Brain microvascular endothelial cell (primary cell): Measurements from ENCODE around the gene CA6.
"Not testable (repeated sequence)": the region's sequence is repeated elsewhere in the genome, so short reads cannot be mapped to it uniquely, and the experiment has no call there.

Experiments
- DNase-seq: peaks from one replicate; pipeline ENCODE4 v3.0.0-alpha.2; 2020
- H3K27ac ChIP-seq: fragments of 250-450 bp; sonication (Bioruptor Pico); 2 replicates; pipeline ENCODE4 v1.5.1; 2020; ENCODE audit warnings: mild to moderate bottlenecking, moderate library complexity
- H3K27me3 ChIP-seq: fragments of 250-450 bp; sonication (Bioruptor Pico); replicated peaks from 2 replicates; pipeline ENCODE4 v1.5.1; 2020; ENCODE audit warnings: mild to moderate bottlenecking
- H3K36me3 ChIP-seq: fragments of 250-450 bp; sonication (Bioruptor Pico); replicated peaks from 2 replicates; pipeline ENCODE4 v1.5.1; 2020; ENCODE audit warnings: mild to moderate bottlenecking
- H3K4me3 ChIP-seq: 2 replicates; pipeline ENCODE4 v1.5.1; 2011; ENCODE audit warnings: low read depth, mild to moderate bottlenecking, control low read depth, low read length, moderate library complexity
- in situ Hi-C: cut with HindIII; loops from 2 replicates; pipeline ENCODE4 v1.10.0; 2017; ENCODE audit warnings: low sequenced_read_pairs, low pct_ligation_motif_present
- TF ChIP-seq, protein P1 (sequence below): IDR thresholded peaks from 2 replicates; pipeline ENCODE4 v1.5.1; 2011; ENCODE audit warnings: low read depth, mild to moderate bottlenecking, moderate library complexity, low read length, control low read depth, inconsistent platforms; ENCODE audit errors: missing control alignments

Gene CA6

DNA sequence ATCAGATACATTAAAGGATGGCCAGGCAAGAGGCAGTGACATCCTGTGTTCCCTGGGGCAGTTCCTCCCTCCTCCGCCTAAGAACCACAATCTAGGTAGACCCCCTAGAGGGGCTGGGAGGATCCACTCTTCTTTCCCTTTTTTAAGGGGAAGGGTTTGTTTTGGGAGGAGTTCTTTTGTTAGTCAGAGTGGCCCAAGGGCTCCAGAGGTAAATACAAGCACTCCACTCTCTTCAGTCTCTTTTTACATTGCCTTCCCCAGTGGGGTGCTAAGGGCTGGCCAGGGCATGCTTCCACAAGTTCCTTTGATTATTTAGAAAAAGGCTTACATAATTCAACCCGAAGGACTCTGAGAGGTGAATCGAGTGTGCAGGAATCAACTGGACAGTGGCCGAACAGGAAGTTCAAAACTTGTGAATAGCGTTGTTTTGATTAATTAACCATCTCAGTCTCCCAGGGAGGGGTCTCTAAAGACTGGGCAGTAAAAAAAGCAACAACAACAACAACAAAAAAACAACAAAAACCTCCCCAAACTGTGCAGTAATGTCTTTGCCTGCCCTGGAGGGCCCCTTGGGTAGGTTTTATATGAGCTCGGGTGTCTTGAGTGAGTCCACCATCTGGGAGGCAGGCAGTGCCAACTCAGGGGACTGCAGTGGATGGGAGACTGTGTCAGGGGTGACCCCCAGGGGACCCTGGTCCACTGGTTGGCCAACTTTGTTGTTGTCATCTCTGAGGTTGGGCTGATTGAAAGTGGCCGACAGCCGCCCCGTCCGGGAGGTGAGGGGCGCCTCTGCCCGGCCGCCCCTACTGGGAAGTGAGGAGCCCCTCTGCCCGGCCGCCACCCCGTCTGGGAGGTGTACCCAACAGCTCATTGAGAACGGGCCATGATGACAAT, 34.0 kb upstream of the CA6 start:
- H3K36me3 ChIP-seq, result no peaks in the 10 kb centered on the region
- H3K27me3 ChIP-seq, result no peaks in the 10 kb centered on the region
- no peak overlapping the region for H3K4me3 ChIP-seq
- TF ChIP-seq, protein P1, sequence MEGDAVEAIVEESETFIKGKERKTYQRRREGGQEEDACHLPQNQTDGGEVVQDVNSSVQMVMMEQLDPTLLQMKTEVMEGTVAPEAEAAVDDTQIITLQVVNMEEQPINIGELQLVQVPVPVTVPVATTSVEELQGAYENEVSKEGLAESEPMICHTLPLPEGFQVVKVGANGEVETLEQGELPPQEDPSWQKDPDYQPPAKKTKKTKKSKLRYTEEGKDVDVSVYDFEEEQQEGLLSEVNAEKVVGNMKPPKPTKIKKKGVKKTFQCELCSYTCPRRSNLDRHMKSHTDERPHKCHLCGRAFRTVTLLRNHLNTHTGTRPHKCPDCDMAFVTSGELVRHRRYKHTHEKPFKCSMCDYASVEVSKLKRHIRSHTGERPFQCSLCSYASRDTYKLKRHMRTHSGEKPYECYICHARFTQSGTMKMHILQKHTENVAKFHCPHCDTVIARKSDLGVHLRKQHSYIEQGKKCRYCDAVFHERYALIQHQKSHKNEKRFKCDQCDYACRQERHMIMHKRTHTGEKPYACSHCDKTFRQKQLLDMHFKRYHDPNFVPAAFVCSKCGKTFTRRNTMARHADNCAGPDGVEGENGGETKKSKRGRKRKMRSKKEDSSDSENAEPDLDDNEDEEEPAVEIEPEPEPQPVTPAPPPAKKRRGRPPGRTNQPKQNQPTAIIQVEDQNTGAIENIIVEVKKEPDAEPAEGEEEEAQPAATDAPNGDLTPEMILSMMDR, result no peak
- in situ Hi-C loops, result no loop called here
- no peak for DNase-seq
- H3K27ac ChIP-seq, result no peak overlapping the region

DNA sequence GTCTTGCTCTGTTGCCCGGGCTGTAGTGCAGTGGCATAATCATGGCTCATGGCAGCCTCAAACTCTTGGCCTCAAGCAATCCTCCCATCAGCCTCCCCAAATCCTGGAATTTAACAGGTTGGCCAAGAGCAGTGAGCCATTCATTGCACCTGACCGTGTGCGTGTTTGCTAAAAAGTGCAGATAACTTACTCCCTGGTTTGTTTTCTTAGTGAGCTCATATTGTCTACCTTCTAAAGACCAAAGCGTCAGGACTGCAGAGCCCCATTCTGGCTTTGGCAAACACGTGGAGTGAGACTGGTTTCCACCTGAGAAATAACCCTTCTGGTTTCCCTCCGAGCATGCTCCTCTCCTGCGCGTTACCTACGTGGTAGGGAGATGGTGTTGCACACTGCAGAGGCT, 32.2 kb upstream of the CA6 start:
- no peaks in the 10 kb centered on the region for H3K36me3 ChIP-seq
- H3K27me3 ChIP-seq, result no peaks in the 10 kb centered on the region
- no peak overlapping the region for H3K27ac ChIP-seq
- TF ChIP-seq, protein P1, result no peak
- no peak overlapping the region for H3K4me3 ChIP-seq
- in situ Hi-C loops, result no loop called here
- no peak for DNase-seq

GRCh38 chr1:8914466-8914865, 31.2 kb upstream of the CA6 start:
- TF ChIP-seq, protein P1, result no peak
- Histone ChIP-seq H3K27ac (no peak overlapping the region), H3K27me3 (no peaks in the 10 kb centered on the region), H3K36me3 (no peaks in the 10 kb centered on the region), H3K4me3 (no peak overlapping the region)
- no peak for DNase-seq
- in situ Hi-C loops, result no loop called here

DNA sequence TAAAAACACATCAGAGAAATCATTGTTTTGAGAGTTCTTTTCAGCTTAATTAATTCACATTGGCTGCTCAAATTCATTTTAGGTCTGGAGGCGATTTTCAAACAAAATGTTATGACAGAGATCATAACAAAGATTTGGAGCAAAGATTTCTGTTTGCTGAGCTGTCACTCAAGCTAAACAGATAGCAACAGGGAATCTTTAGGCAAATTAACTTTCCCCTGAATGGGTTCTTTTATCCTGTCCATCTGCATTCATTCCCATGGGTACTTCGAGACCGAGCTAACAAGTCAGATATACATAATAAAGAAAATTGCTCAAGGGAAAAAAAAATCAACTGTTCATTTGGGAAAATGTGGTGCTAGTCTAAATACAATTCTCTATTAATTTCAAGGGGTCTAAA, 30.2 kb upstream of the CA6 start:
- in situ Hi-C loops, result no loop called here
- TF ChIP-seq, protein P1, result no peak
- Histone ChIP-seq H3K27ac (no peak overlapping the region), H3K36me3 (no peaks in the 10 kb centered on the region), H3K27me3 (no peaks in the 10 kb centered on the region), H3K4me3 (no peak overlapping the region)
- DNase-seq, result no peak

- in situ Hi-C loops, H3K4me3 ChIP-seq, H3K36me3 ChIP-seq, DNase-seq, H3K27ac ChIP-seq, H3K27me3 ChIP-seq: not testable (repeated sequence)
Measured at GRCh38 chr1:8917536-8917935, 28.1 kb upstream of the CA6 start.

GRCh38 chr1:8922962-8923361, 22.7 kb upstream of the CA6 start:
- Histone ChIP-seq H3K4me3 (no peak overlapping the region), H3K27me3 (peaks cover 4% of the 10 kb centered on the region), H3K27ac (no peak overlapping the region), H3K36me3 (no peaks in the 10 kb centered on the region)
- DNase-seq, result no peak
- TF ChIP-seq, protein P1, result no peak
- in situ Hi-C loops, result no loop called here
